Keratinocyte (primary cell): ENCODE data around the gene FARSB. TPM values are rescaled to one million over a fixed set of nuclear protein-coding genes. Genes with fewer than 3 reads are reported as not detected.

Source experiments
- DNase-seq: peaks from one replicate; pipeline ENCODE4 v3.0.0-alpha.2; 2011; ENCODE audit warnings: low read depth, missing footprints, low spot score
- FAIRE-seq: peaks from 2 replicates; lab custom pipeline; 2011; peaks lifted over from hg19 to GRCh38; lab: Jason Lieb, UNC
- H2AFZ ChIP-seq: 2 replicates; pipeline ENCODE4 v1.6.0; 2012; ENCODE audit warnings: low read length, control low read depth, inconsistent platforms; ENCODE audit not compliant: control insufficient read depth
- H3K27ac ChIP-seq: 2 replicates; pipeline ENCODE4 v1.5.1; 2011; ENCODE audit warnings: low read length; ENCODE audit not compliant: control insufficient read depth, insufficient read depth
- H3K27me3 ChIP-seq: 3 replicates; pipeline ENCODE4 v1.6.0; 2011; ENCODE audit warnings: low read length; ENCODE audit not compliant: control insufficient read depth, insufficient read depth; ENCODE audit errors: extremely low read depth
- H3K36me3 ChIP-seq, 2 experiments: 2 replicates in 1 of 2; 3 replicates in 1 of 2; pipeline ENCODE4 v1.5.1; 2011; ENCODE audit warnings: low read length in 2 of 2, mild to moderate bottlenecking in 1 of 2; ENCODE audit not compliant: control insufficient read depth in 2 of 2, insufficient read depth in 2 of 2; ENCODE audit errors: extremely low read depth in 1 of 2
- H3K4me1 ChIP-seq: 3 replicates; pipeline ENCODE4 v1.5.1; 2011; ENCODE audit warnings: low read length; ENCODE audit not compliant: control insufficient read depth, insufficient read depth; ENCODE audit errors: extremely low read depth
- H3K4me2 ChIP-seq: 3 replicates; pipeline ENCODE4 v1.6.0; 2011; ENCODE audit warnings: low read depth, low read length; ENCODE audit not compliant: control insufficient read depth, insufficient read depth; ENCODE audit errors: extremely low read depth
- H3K4me3 ChIP-seq, 3 experiments: fragments of 200-600 bp in 1 of 3; sonication (generic) in 1 of 3; 2 replicates in 2 of 3; 3 replicates in 1 of 3; pipeline ENCODE4 v1.5.1; 2011 to 2016; ENCODE audit warnings: low read length in 3 of 3, mild to moderate bottlenecking in 3 of 3, control low read depth in 2 of 3, inconsistent platforms in 1 of 3, low read depth in 1 of 3, mixed read lengths in 1 of 3, mixed run types in 1 of 3, moderate library complexity in 1 of 3; ENCODE audit not compliant: control insufficient read depth in 2 of 3, insufficient read depth in 2 of 3; ENCODE audit errors: extremely low read depth in 1 of 3
- H3K79me2 ChIP-seq: 2 replicates; pipeline ENCODE4 v1.6.0; 2012; ENCODE audit warnings: low read length; ENCODE audit not compliant: control insufficient read depth, insufficient read depth
- H3K9ac ChIP-seq: 3 replicates; pipeline ENCODE4 v1.6.0; 2011; ENCODE audit warnings: low read length; ENCODE audit not compliant: control insufficient read depth, insufficient read depth; ENCODE audit errors: extremely low read depth
- H3K9me1 ChIP-seq: 3 replicates; pipeline ENCODE4 v1.6.0; 2011; ENCODE audit warnings: low read length; ENCODE audit not compliant: control insufficient read depth, insufficient read depth; ENCODE audit errors: extremely low read depth
- H3K9me3 ChIP-seq: 2 replicates; pipeline ENCODE4 v1.5.1; 2012; ENCODE audit warnings: low read depth, low read length; ENCODE audit not compliant: control insufficient read depth
- H4K20me1 ChIP-seq: 3 replicates; pipeline ENCODE4 v1.6.0; 2011; ENCODE audit warnings: low read length; ENCODE audit not compliant: control insufficient read depth, insufficient read depth; ENCODE audit errors: extremely low read depth
- EZH2 ChIP-seq: IDR thresholded peaks from one replicate; pipeline ENCODE4 v1.6.1; 2012; ENCODE audit warnings: inconsistent platforms, mild to moderate bottlenecking, low read length, moderate library complexity
- dilution Hi-C: fragments of 300-500 bp; cut with MboI; formaldehyde crosslinking; loops from one replicate; pipeline ENCODE4 v1.7.0; 2020; ENCODE audit warnings: low sequenced_read_pairs; ENCODE audit not compliant: extremely low pct_ligation_motif_present
- polyA plus RNA-seq, 5 experiments: library from polyadenylated mRNA; depleted of rRNA in 3 of 5; stranded (reverse) in 3 of 5; stranded (forward) in 1 of 5; unstranded in 1 of 5; fragments of >200 nt; gene quantifications; 1 replicate in 1 of 5; 2 replicates in 3 of 5; 3 replicates in 1 of 5; pipeline versions ENCODE4 v1.2.1 to v1.2.3, GENCODE V29; 2011 to 2012; ENCODE audit warnings: missing spikeins in 2 of 5, low read depth in 1 of 5, low replicate concordance in 1 of 5
- TF ChIP-seq, protein P1 (sequence below), 3 experiments: IDR thresholded peaks in 1 of 3; conservative IDR thresholded peaks in 1 of 3; optimal IDR thresholded peaks in 1 of 3; 2 replicates in 2 of 3; 3 replicates in 1 of 3; pipeline versions ENCODE3 to v1.5.1; 2011; ENCODE audit warnings: low read length in 3 of 3, mild to moderate bottlenecking in 3 of 3, moderate library complexity in 2 of 3, control low read depth in 1 of 3, inconsistent platforms in 1 of 3; ENCODE audit not compliant: insufficient read depth in 2 of 3; ENCODE audit errors: extremely low read depth in 1 of 3

The FARSB gene
- polyA plus RNA-seq, 1 donor (not counting 4 experiments of a cell fraction or from before 2014, with no cell fraction given), result 68.8 TPM

DNA sequence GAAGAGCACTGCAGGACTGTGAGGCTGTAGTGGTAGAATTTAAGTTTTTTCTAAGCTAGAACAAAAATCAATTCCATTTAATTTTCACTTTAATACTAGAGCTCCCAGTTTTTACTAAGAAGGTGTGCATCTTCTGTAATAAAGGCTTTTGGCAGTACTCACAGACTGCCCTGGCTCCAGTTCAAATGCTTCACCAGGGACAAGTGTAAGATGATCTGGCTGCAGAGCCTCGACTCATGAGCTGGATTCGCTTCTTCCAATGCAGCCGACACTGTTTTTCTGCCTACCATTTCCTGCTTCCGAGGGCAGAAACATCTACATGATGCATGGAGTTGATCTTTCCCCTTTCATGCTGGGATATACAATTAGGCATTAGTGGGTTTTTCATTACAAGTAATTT lies 87.0 kb downstream of the FARSB start:
- Histone ChIP-seq H3K36me3 (peaks cover 7 to 41% of the 10 kb centered on the region in 2 experiments), H3K9ac (no peak overlapping the region), H2AFZ (no peak overlapping the region), H3K27ac (no peak overlapping the region), H3K4me3 (no peak overlapping the region), H3K9me1 (no peaks in the 10 kb centered on the region), H3K79me2 (no peaks in the 10 kb centered on the region), H3K4me2 (no peak overlapping the region), H3K9me3 (no peaks in the 10 kb centered on the region), H4K20me1 (no peaks in the 10 kb centered on the region), H3K4me1 (peaks cover 4% of the 10 kb centered on the region), H3K27me3 (no peaks in the 10 kb centered on the region)
- TF ChIP-seq, protein P1, sequence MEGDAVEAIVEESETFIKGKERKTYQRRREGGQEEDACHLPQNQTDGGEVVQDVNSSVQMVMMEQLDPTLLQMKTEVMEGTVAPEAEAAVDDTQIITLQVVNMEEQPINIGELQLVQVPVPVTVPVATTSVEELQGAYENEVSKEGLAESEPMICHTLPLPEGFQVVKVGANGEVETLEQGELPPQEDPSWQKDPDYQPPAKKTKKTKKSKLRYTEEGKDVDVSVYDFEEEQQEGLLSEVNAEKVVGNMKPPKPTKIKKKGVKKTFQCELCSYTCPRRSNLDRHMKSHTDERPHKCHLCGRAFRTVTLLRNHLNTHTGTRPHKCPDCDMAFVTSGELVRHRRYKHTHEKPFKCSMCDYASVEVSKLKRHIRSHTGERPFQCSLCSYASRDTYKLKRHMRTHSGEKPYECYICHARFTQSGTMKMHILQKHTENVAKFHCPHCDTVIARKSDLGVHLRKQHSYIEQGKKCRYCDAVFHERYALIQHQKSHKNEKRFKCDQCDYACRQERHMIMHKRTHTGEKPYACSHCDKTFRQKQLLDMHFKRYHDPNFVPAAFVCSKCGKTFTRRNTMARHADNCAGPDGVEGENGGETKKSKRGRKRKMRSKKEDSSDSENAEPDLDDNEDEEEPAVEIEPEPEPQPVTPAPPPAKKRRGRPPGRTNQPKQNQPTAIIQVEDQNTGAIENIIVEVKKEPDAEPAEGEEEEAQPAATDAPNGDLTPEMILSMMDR (optimal IDR thresholded peaks at IDR 0.05 in 1 of 3, IDR thresholded peaks at IDR 0.05 in 1 of 3, conservative IDR thresholded peaks at IDR 0.05 in 1 of 3; ENCODE audit: extremely low read depth in 1 of 3, insufficient read depth in 2 of 3, low read length in 3 of 3), result no peak
- TF ChIP-seq EZH2, result no peak
- no peak for DNase-seq
- dilution Hi-C loops, result no loop called here
- no peak for FAIRE-seq

- Histone ChIP-seq H3K4me2 (no peak overlapping the region), H3K9me3 (no peaks in the 10 kb centered on the region), H3K9ac (no peak overlapping the region), H3K4me3 (no peak overlapping the region), H2AFZ (no peak overlapping the region), H3K27ac (no peak overlapping the region), H3K9me1 (no peaks in the 10 kb centered on the region), H3K36me3 (peaks cover 5 to 40% of the 10 kb centered on the region in 2 experiments), H3K27me3 (no peaks in the 10 kb centered on the region), H3K79me2 (no peaks in the 10 kb centered on the region), H4K20me1 (no peaks in the 10 kb centered on the region), H3K4me1 (no peaks in the 10 kb centered on the region)
- FAIRE-seq, result no peak
- DNase-seq, result no peak
- dilution Hi-C loops, result no loop called here
- TF ChIP-seq, protein P1 (optimal IDR thresholded peaks at IDR 0.05 in 1 of 3, IDR thresholded peaks at IDR 0.05 in 1 of 3, conservative IDR thresholded peaks at IDR 0.05 in 1 of 3; ENCODE audit: extremely low read depth in 1 of 3, insufficient read depth in 2 of 3, low read length in 3 of 3), result no peak
These were observed 89.7 kb downstream of the FARSB start for GRCh38 chr2:222566229-222566628.
